ENCODE results near the gene DNAH14. TPM values are rescaled to one million over a fixed set of nuclear protein-coding genes. Genes with fewer than 3 reads are reported as not detected.

DNAH14 gene
- total and polyA plus RNA-seq, 9 of the 15 experiments (the other 6 are each of a cell fraction or from before 2014, with no cell fraction given), result 58.4 to 142 (median 98.4) TPM

GRCh38 chr1:225329041-225329440 is 399.6 kb downstream of the DNAH14 start:
- Histone ChIP-seq H3K79me2 (ENCODE audit: control insufficient read depth, insufficient read depth, low read length) (no peaks in the 10 kb centered on the region), H3K4me3 (no peak overlapping the region), H4K20me1 (replicated peaks; ENCODE audit: control insufficient read depth, insufficient read depth, low read length) (no peaks in the 10 kb centered on the region), H2AFZ (ENCODE audit: low read depth, low read length) (no peak overlapping the region), H3K4me1 (replicated peaks in 1 of 2; ENCODE audit: control insufficient read depth in 2 of 2, insufficient read depth in 2 of 2, low read length in 2 of 2) (no peaks in the 10 kb centered on the region), H3K36me3 (ENCODE audit: control insufficient read depth, insufficient read depth, low read length) (no peaks in the 10 kb centered on the region), H3K9me1 (ENCODE audit: control insufficient read depth, insufficient read depth, low read length) (no peaks in the 10 kb centered on the region), H3K9me3 (replicated peaks; ENCODE audit: control insufficient read depth, insufficient read depth, low read depth, low read length) (no peaks in the 10 kb centered on the region), H3K27me3 (ENCODE audit: control insufficient read depth in 2 of 2, insufficient read depth in 2 of 2, low read length in 2 of 2) (peaks cover 0 to 5% of the 10 kb centered on the region in 2 experiments; a peak in 2 of 5 replicates), H3K27ac (ENCODE audit: extremely low read depth, low read depth, low read length) (no peak overlapping the region), H3K4me2 (ENCODE audit: insufficient read depth, low read length) (no peak overlapping the region), H3K9ac (ENCODE audit: insufficient read depth in 1 of 2, low read depth in 2 of 2, low read length in 2 of 2) (no peak overlapping the region)
- no TSS peak for BruUV-seq (replicated peaks)
- ChIA-PET CTCF (ENCODE audit: low intra/inter-chr PET ratio) (no interaction called here), POLR2A (no interaction called here)
- DNase-seq (ENCODE audit: extremely low read depth in 1 of 4, low spot score in 3 of 4) (no peak), ATAC-seq (no peak), FAIRE-seq (no peak)
- TF ChIP-seq DIDO1 (tag; IDR thresholded peaks at IDR 0.05; ENCODE audit: low read depth) (no peak), HNRNPLL (IDR thresholded peaks at IDR 0.05; ENCODE audit: low read depth, low read length, poor library complexity, severe bottlenecking) (no peak), ATF2 (CRISPR knock-in tag; IDR thresholded peaks at IDR 0.05) (no peak), ZNF764 (CRISPR knock-in tag; IDR thresholded peaks at IDR 0.05; ENCODE audit: low read depth) (no peak), ATF7 (IDR thresholded peaks at IDR 0.05) (no peak), ZNF766 (CRISPR knock-in tag; conservative IDR thresholded peaks at IDR 0.05) (no peak), MLLT1 (IDR thresholded peaks at IDR 0.05) (no peak), PCBP2 (IDR thresholded peaks at IDR 0.05; ENCODE audit: low read depth, low read length, poor library complexity, severe bottlenecking) (no peak), ZBTB8A (IDR thresholded peaks at IDR 0.05; ENCODE audit: partially characterized antibody) (no peak), ZNF121 (CRISPR knock-in tag; conservative IDR thresholded peaks at IDR 0.05) (no peak), MXD1 (CRISPR knock-in tag; IDR thresholded peaks at IDR 0.05; ENCODE audit: borderline replicate concordance, poor library complexity, severe bottlenecking) (no peak), CREBBP (IDR thresholded peaks at IDR 0.05; ENCODE audit: low read depth, low read length) (no peak), RAD21 (CRISPR knock-in tag; conservative IDR thresholded peaks at IDR 0.05 in 1 of 2, IDR thresholded peaks at IDR 0.05 in 1 of 2) (no peak), SMARCA5 (IDR thresholded peaks at IDR 0.05) (no peak), ZNF785 (CRISPR knock-in tag; IDR thresholded peaks at IDR 0.05) (no peak), ZNF740 (CRISPR knock-in tag; IDR thresholded peaks at IDR 0.05) (no peak), ZNF740 (tag; IDR thresholded peaks at IDR 0.05) (no peak), TCF7 (IDR thresholded peaks at IDR 0.05; ENCODE audit: borderline replicate concordance) (no peak), SMARCE1 (IDR thresholded peaks at IDR 0.05) (no peak), CBX5 (IDR thresholded peaks at IDR 0.05; ENCODE audit: borderline replicate concordance, low read depth) (no peak), TGIF2 (CRISPR knock-in tag; IDR thresholded peaks at IDR 0.05) (no peak)
- intact Hi-C loops (cut with micrococcal nuclease), result no loop called here
- in situ Hi-C loops (cut with MboI), result no loop called here

Measured in K562 (cell line).